Stimulated activated CD8-positive, alpha-beta memory T cell treated with anti-CD3 and anti-CD28 coated beads, Interleukin-12 subunit alpha, Interleukin-12 subunit beta, amount 100 ng/mL, for 4 hours (primary cell): ENCODE results near the gene SPECC1.

Source experiments
- DNase-seq: peaks from one replicate; pipeline ENCODE4 v3.0.0-alpha.2; 2020; ENCODE audit warnings: low read depth

SPECC1 gene

DNA sequence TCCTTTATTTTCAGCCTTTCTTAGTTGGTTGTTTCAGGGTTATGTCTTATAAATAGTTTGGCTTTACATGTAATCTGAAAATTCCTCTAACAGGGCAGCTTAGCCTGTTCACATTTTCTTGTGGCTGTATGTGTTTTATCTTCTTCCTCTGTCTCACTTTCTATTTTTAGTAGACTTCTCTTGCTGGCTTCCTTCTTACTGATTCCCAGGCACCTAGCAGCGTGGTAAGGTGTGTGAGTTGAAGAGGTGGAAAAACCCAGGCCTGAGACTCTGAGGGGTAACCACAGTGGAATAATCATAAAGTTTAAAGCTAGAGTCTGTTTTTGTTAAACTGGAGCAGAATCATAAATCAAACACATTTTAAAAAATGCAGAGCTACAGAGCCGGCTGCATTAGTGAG, 267.3 kb downstream of the SPECC1 start:
- no peak for DNase-seq

GRCh38 chr17:20278805-20279204, 269.6 kb downstream of the SPECC1 start:
- DNase-seq, result no peak

DNA sequence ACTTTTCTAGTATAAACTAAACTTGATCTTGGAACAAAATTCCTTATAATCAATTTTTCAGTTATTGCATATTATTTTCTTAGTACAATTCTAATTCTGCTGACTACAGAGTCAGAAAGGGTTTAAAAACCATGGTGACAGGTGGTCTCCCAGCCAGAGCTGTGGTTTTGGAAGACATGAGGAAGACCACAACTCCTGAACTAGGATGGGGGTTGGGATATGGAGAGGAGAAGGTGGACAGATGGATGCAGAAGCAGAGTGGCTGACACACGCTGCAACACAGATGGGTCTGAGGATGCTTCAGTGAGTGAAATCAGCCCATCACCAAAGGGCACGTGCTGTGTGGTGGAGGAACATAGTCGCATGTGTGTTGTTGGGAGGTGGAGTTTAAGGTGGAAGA, 270.5 kb downstream of the SPECC1 start:
- DNase-seq, result no peak

- no peak for DNase-seq
Observed at GRCh38 chr17:20280051-20280450, 270.9 kb downstream of the SPECC1 start.

DNA sequence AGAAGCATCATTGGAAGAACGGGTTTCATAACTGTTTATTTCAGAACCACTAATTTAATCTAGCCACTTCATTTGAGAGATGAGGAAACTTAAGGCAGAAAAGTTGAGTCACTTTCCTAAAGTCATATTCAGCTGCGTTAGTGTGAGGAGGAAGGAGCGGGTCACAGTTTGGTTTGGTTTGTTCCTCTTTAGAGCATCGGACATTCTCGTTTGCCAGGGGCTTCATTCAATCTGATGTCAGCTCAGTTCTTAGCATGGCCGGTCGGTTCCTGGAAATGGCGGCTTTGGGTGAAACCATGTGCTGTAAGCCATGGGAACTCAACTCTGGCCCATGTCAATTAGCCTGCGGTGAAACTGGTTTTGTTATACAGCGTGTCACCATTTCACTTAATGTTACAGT, 271.7 kb downstream of the SPECC1 start:
- DNase-seq, result no peak

DNA sequence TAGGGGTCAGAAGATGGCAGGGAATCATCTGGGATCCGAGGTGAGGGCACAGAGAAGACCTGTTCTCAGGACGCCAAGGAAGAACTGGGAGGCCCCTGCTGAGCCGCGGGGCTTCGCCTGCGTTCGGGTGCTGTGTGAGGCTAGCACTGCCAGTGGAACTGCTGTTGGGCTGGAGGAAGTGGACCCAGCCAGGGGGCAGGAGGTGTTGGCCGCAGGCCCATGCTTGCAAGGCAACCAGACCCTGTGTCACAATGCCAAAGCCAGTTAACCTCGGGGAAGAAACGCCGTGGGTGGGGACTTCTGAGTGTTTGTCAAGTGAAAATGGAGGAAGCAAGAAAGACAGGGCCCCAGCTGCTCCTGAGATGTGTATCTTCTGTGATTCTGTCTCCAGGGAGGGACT, 272.7 kb downstream of the SPECC1 start:
- no peak for DNase-seq

- no peak for DNase-seq
Observed at GRCh38 chr17:20282526-20283308, 273.6 kb downstream of the SPECC1 start.

DNA sequence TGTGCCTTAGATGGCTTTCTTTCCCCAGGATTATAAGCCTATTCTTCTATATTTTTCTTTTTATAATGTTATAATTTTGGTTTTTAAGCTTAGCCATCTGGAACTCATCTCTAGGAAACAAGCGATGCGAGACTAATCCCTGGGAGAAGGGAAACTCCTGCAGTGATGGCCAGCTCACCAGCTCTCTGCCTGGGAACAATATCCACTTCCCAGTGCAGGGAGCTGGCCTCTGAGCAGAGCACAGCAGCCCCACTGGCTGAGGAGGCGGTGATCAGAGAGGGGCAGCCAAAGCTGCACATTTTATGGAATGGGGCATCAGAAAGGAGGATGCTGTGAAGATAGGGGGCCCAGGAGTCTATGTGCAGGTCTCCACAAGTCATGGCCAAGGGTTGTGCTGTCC, 274.9 kb downstream of the SPECC1 start:
- no peak for DNase-seq

GRCh38 chr17:20284570-20285295, 275.6 kb downstream of the SPECC1 start:
- DNase-seq, result no peak

DNA sequence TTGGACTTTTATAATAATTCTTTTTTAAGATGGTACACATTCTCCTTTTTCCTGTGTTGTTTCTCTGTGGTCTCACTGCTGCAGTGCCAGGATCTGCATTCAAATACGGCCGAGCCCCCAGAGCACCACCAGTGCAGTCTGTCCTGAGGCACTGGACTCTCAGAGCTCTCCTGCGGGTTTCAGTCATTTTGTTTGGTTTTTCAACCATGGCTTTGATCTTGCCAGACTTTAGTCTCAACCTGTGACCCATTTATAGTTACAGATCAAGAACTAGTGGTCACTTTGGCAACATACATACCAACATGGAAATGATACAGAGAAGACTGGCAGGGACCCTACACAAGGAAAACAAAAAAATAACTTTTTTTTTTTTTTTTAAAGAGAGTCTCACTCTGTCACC, 280.8 kb downstream of the SPECC1 start:
- no peak for DNase-seq

- no peak for DNase-seq
Observed at GRCh38 chr17:20291853-20292252, 282.7 kb downstream of the SPECC1 start.

DNA sequence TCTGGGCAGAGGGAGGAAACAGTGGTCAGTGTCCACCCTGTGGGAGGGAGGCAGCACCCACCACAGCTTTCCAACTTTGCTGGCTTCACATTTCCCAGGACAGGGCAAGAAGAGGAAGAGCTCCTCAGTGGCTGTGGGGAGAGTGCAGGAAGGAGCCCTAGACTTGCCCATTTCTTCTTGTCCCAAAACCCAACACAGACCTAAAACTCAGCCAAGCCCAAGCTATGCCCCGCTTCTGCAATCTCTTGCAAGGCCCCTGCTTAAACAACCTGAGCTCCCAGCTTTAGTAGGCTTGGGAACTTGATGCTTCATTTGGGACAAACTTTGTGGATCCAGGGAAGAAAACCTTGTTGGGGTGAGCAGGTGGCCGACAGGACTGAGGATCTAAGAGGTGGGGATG, 284.3 kb downstream of the SPECC1 start:
- DNase-seq, result no peak

DNA sequence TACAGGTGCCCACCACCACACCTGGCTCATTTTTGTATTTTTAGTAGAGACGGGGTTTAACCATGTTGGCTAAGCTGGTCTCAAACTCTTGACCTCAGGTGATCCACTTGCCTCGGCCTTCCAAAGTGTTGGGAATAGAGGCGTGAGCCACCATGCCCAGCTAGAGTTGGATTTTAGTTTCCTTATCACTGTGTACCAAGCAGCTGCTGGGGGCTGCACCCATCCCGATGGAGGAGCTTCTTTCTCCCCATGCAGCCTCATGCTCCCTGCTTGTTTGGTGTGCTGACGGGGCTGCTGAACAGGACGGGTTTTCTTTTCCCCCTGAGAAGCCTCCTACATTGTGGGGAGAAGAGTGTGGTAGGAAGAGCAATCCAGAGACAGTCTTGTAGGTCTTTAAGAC, 285.0 kb downstream of the SPECC1 start:
- no peak for DNase-seq

GRCh38 chr17:20299013-20299412, 289.9 kb downstream of the SPECC1 start:
- no peak for DNase-seq

- no peak for DNase-seq
Observed at GRCh38 chr17:20300436-20300934, 291.3 kb downstream of the SPECC1 start.

GRCh38 chr17:20302246-20302917, 293.2 kb downstream of the SPECC1 start:
- no peak for DNase-seq

DNA sequence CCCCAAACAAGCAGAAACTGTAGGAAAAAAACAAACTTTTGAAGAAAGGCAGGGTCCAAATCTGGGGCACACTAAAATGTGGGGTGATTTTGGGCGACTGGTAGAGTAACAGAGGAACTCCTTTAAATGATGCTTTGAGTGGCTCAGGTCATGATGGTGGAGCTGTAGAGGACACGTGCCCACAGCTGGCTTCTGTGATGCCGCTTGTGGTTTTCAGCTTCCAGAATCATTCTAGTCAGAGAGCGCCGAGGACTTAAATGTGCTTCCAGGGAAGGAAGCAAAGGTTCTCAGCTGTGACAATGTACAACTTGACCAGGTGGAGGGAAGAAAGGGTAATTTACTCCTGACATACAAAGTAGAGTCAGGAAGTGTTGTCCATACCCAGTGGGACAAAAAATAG, 295.8 kb downstream of the SPECC1 start:
- DNase-seq, result no peak

- no peak for DNase-seq
Observed at GRCh38 chr17:20306924-20307323, 297.8 kb downstream of the SPECC1 start.

DNA sequence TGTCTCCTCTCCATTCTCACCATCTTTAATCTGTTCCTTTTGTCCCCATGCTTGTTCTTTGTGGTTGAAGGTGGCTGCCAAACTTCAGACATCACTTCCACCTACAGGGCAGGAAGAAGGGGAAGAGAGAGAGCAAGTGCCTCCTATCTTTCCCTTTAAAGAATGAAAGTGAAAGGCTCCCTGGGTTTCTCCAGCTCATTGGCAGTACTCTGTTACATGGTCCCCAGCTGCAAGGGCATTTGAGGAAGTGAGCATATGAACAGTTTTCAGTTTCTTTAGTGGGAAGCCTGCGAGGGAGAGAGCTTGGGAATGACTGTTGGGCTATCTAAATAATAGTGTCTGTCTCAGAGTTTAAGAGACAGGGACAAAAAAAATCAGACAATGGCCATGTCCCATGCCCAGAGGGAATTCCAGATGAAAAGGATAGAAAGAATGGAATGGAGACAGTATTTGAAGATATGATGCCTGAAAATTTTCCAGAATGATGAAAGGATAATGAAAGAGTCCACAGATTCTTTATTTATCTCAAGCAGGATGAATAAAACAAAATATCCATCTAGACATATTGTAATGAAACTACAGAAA, 298.3 kb downstream of the SPECC1 start:
- DNase-seq, result no peak

GRCh38 chr17:20310481-20310880, 301.3 kb downstream of the SPECC1 start:
- DNase-seq, result no peak

GRCh38 chr17:20313306-20313705, 304.1 kb downstream of the SPECC1 start:
- no peak for DNase-seq

DNA sequence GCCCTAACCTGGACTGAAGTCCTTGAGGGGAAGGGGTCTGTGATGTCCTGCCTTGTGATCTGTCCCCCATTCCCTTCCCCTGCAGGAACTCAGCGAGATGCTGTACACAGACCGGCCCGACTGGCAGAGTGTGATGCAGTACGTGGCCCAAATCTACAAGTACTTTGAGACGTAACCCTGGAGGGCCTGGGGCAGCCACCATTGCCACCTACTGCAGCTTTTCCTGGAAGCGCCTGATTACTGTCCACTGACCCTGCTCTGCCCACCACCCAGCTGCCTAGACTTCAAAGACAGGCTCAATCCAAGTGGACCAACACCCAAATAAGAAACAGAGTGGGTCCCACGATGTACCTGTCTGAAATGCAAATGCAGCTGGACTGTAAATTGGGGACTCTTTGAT, 304.7 kb downstream of the SPECC1 start:
- no peak for DNase-seq

- no peak for DNase-seq
Observed at GRCh38 chr17:20314834-20315233, 305.7 kb downstream of the SPECC1 start.
